Measurements from ENCODE around the gene FMN1.

- no peak for TF ChIP-seq CTCF (IDR thresholded peaks at IDR 0.05)
- no peak for TF ChIP-seq MAFK (IDR thresholded peaks at IDR 0.05; ENCODE audit: partially characterized antibody)
- no peak for TF ChIP-seq USF2 (IDR thresholded peaks at IDR 0.05)
- no peak for TF ChIP-seq POLR2A (IDR thresholded peaks at IDR 0.05; ENCODE audit: low read length)
- TF ChIP-seq SMC3 (IDR thresholded peaks at IDR 0.05) = no peak
Measured at GRCh38 chr15:33114374-33114717, 80.2 kb downstream of the FMN1 start.

Measured in A549 (cell line).